Right kidney (tissue), 9 donors: ENCODE measurements around the gene SLC22A31.
"Not testable (repeated sequence)": the region's sequence is repeated elsewhere in the genome, so short reads cannot be mapped to it uniquely, and the experiment has no call there.

Source experiments
- DNase-seq: peaks from one replicate; pipeline ENCODE4 v3.0.0-alpha.2; 2016
- long read RNA-seq, 8 donors: transcript quantifications; one replicate each; lab custom pipeline, GENCODE V29; 2026

The SLC22A31 gene
- long read RNA-seq, donor 1, partial matches to known transcripts = 0 of 1 reads
- long read RNA-seq, donor 1, other reads (novel, unspliced or antisense) = 0 of 1 reads
- long read RNA-seq, donor 2 = 0 reads
- long read RNA-seq, donor 3 = 0 reads
- long read RNA-seq, donor 4 = 0 reads
- long read RNA-seq, donor 5 = 0 reads
- long read RNA-seq, donor 6, partial matches to known transcripts = 13 of 13 reads
- long read RNA-seq, donor 6, other reads (novel, unspliced or antisense) = 0 of 13 reads
- long read RNA-seq, donor 7 = 0 reads
- long read RNA-seq, donor 8 = 0 reads

DNA sequence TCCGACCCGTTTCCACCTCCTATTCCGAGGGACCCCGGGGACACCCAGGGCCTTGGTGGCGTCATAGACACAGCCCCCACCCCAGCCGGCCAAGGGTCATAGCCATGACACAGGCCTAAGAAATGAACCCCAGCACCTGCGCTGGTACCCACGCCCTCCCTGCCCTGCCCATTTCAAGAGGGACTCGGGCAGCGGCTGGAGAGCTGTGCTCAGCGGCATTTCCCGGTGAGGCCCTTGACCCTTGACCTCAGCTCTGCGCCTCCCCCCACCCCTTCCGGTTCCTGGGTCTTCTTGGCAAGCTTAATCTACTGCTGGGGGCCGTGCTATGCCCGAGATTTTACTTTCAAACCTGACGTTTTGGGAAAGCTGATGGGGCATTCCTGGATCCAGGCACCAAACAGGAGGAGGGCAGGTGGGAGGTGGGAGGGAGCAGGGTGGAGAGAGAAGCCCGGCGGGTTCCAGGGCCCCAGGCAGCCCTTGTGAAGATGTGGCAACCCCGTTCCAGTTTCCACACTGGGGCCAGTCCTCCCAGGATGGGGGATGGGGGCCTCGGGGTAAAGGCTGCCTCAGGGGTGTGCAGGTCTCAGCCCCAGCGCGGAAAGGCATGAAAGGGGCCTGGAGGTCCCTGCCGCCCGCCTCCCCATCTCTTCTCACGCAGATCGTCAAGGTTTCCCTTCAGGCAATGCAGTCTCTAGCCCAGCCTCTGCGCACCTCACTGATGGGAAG is at the start of gene SLC22A31:
SLC22A31 (minus strand) TSS at position 414 of the 726 bp plus-strand sequence; CDS start at position 378, 36 bp downstream.
- DNase-seq = no peak

DNA sequence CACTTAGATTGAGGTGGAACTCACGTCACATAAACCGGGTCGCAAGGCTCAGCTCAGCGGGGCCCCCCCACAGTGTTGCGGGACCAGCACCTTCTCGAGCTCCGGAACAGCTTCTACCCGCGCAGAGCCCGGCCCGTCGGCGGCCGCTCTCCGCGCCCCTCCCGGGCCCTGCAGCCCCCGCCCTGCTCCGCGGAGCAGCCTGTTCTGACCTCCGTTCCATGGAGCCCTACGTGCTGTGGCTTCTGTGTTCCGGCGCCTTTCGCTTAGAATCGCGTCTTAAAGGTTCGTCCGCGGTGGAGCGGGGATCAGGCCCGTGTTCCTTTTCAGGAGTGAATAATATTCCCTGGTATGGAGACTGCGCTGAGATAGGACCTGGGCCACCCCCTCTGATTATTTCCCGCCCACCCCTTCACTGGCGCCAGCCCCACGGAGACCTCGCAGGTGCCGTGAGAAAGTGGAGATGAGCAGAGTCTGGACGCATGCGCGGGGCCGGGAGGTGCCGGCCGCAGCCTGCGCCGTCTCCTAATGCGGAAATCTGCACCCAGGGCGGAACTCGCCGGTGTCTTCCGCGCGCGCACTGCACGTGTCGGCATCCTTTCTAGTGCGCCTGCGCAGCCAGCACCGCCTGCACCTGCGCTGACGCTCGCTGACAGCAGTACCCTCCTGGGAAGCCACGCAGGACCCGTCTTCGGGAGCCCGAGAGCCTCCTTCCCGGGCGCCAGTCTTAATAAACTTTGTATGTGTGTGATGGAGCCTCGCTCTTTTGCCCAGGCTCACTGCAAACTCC is 48.1 kb upstream of the SLC22A31 start:
- peak; percentile 29 for DNase-seq

DNA sequence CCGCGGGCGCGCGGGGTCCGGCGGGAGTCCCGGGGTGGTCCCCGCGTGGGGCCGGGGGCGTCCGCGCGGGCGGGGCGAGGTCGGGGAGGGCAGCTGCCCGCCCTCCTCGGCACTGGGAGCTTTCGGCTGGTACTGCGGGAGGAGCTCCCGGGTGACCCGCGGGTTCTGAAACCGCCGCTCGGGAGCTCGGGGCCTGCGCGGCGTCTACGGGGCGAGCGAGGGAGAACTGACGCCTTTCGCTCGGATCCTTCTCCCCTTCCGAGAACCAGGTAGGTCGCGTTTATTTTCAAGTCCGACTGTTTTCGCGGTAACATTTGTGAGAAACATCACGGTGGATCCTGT is 47.4 kb upstream of the SLC22A31 start:
- peak; percentile 49 for DNase-seq

DNA sequence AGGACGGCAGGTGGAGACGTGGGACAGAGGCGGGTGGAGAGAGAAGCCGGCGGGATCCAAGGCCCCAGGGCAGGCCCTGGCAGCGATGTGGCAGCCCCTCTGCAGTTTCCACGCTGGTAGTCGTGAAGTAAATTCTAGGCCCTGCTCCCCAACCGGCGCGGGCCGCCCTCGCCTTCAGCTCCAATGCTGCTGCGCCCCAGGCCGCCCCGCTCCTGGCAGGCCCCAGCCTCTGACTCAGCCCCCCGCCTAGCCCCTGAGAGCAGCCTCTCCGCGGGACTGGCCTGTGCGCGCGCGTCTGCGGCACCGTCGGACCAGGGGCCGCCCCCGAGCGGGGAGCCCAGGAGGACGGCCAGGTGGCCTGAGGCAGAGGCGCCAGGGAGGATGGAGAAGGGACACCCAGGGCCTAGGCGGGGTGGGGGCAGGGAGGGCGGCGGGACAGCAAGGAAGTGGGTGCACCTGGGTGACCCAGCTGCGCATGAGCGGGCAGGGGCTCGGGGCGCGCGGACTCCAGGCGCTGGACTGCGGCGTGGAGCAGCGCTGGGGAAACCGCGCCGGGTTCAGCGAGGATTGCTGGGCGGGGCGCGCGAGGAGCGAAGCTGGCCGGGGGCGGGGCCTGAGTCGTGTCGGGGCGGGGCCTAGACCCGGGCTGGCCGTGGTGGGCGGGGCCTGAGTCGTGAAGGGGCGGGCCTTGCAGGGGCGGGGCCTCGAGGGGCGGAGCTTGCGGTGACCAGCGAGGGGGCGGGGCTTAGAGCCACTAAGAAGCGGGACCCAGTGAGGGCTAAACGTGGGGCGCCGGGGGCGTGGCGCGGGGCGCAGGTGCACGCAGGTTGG is 46.8 kb upstream of the SLC22A31 start:
- peak; percentile 54 for DNase-seq

DNA sequence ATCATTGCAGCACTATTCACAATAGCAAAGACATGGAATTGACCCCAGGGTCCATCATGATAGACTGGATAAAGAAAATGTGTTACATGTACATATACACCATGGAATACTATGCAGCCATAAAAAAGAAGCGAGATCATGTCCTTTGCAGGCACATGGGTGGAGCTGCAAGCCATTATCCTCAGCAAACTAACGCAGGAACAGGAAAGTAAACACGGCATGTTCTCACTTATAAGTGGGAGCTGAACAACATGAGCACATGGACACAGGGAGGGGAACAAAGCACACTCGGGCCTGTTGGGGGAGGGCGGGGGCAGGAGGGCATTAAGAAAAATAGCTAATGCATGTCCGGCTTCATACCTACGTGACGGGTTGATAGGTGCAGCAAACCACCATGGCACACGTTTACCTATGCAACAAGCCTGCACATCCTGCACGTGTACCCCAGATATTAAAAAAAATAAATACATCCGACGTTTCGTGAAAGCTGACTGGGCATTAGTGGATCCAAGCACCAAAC is 46.1 kb upstream of the SLC22A31 start:
- DNase-seq = no peak

DNA sequence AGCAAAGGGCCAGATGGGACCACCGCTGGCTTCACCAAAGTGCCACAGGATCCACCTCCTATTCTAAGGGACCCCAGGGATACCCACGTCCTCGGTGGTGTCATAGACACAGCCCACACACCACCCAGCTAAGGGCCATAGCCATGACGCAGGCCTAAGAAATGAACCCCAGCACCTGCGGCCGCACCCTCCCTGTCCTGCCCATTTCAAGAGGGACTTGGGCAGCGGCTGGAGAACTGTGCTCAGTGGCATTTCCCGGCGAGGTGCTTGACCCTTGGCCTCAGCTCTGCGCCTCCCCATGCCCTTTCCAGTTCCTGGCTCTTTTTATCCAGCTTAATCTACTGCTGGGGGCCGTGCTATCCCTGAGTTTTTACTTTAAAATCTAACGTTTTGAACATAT is 44.4 kb upstream of the SLC22A31 start:
- no peak for DNase-seq

DNA sequence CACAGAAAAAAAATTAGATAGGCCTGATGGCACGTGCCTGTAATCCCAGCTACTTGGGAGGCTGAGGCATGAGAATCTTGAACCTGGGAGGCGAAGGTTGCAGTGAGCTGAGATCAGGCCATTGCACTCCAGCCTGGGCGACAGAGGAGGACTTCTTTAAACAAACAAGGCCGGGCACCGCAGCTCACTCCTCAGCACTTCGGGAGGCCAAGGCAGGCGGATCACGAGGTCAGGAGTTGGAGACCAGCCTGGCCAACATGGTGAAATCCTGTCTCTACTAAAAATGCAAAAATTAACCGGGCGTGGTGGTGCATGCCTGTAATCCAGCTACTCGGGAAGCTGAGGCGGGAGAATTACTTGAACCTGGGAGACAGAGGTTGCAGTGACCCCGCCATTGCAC is 43.9 kb upstream of the SLC22A31 start:
- not testable (repeated sequence) for DNase-seq

DNA sequence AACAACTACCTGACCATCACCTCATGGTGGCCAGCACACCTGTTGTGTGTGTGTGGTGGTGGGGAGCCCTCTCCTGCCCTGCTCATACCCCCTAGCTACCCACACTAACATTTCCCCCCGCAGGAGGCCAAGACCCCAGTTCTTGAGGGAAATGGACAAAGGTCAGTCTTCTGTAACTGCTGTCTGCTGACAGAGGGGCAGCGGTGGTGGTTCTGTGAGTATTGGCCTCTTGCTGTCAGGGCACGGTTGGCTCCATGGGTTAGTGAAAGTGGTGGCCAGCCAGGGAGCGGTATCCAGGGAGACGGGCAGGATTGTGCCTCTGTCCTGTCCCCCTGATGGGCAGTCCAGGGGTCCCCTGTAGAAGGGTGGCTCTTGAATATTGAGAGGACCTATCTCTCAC is 43.3 kb upstream of the SLC22A31 start:
- DNase-seq = no peak

DNA sequence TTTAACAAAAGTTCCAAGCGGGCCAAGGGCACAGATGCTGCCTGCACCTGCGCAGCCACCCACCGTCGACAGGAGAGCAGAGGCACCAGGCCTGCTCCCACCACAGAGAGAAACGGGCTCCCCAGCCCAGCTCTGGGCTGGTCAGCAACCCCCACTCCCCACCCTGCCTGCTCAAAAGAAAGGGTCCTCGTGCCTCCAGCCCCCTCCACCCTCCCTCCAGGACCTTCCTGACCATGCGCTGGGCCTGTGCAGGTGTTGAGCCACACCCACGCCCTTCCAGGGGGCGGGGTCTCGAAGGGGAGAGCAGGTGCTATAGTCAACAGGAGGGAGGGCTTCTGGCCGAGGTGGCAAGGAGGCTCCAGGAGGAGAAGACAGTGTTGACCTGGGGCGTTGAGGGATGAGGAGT is 42.5 kb upstream of the SLC22A31 start:
- no peak for DNase-seq

DNA sequence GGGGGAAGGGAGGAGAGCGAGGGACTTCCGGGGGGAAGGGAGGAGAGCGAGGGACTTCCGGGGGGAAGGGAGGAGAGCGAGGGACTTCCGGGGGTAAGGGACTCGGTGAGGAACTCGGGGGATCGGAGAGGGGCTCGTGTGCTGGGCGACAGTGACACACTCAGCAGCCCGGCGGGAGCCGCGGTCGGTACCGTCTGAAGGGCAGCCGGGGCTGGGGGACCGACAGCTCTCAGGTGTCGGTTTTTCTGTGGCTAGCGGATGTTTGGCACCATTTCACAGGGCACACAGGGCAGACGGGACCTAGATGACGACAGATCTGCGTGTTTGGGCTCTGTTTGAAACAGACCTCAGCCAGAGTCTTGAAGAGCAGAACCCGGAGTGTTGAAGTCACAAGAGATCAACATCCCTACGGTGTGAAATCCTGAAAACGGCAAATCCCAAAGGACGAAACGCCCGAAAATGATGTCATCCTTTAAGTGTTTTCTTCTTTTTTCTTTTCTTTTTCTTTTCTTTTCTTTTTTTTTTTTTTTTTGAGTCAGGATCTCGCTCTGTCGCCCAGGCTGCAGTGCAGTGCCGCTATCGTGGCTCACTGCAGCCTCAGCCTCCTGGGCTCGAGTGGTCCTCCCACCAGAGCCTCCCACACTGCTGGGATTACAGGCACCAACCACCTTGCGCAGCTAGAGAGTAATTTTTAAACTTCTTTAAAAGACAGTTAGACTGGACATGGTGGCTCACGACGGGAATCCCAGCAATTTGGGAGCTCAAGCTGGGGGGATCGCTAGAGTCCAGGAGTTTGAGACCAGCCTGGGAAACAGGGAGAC is 41.1 kb upstream of the SLC22A31 start:
- DNase-seq = peak; percentile 92

DNA sequence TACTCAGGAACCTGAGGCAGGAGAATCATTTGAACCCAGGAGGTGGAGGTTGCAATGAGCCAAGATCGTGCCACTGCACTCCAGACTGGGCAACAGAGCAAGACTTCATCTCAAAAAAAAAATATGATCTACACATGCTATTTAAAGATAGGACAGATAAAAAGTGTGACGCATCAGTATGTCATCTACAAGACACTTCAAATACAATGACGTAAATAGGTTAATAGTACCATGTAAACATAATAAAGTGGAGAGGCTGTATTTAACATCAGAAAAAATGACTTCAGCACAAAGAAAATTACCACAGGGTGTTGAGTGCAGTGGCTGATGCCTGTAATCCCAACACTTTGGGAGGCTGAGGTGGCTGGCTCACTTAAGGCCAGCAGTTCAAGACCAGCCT is 37.4 kb upstream of the SLC22A31 start:
- no peak for DNase-seq

DNA sequence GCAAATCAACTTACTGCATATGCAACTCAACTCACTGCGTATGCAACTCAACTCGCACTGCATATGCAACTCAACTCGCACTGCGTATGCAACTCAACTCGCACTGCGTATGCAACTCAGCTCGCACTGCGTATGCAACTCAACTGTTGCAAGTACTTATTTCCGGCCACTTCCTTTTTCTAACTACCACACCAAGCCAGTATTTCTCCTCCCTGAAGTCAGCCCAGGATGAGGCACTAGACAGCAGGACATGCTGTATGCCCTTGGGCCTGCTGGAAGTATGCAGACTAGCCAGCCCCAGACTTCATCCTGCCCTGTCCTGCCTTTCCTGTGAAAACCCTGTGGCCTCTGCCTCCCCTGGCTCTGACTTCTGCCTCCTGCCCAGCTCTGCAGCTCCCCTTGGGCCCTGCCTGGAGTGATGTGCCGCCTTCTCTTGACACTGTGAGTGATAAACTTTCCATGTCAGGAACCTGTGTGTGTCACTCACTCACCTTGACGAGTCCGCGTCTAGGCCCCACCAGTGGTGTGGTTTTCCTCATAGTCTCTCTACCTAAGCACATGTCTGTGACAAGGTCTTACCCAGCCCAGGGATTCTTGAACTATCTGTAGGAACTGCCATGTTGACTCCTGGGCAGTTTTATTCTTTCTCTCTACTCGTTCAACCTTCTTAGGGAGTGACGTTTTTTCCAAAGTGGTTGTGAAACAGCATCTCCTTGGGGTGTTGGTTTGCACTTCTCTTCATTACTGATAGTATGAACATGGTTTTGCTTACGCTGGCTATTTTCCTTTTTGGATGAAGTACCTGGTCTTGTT is 33.5 kb upstream of the SLC22A31 start:
- no peak for DNase-seq

DNA sequence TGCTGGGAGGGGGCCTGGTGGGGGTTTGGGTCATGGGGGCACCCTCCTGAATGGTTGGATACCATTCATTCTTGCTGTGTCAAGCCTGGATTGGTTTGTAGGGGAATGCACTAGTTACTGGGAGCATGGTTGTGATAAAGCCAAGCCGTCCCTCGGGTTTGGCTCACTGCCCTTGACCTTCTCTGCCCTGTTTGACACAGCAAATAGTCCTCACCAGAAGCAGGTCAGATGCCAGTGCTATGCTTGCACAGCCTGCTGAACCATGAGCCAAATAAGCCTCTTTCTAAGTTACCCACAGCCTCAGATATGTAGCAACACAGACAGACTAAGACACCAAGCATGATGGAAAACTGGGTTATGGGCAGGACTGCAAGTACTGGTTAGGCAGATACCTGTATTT is 31.8 kb upstream of the SLC22A31 start:
- DNase-seq = no peak

DNA sequence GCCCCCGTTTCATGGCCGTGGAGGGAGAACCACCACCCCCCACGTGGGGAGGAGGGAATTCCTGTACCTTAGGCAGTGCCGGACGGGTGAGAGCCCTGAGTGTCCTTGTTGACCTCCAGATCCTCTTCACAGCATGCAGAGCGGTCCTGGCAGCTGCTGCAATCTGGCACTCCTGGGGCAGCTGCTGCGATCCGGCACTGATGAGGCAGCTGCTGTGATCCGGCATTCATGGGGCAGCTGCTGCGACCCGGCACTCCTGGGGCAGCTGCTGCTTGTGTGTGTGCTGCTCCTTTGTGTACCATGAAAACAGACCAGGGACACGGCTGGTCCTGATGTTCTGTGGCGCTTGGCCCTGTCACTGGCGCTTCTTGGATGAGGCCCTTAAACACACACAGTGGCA is 29.9 kb upstream of the SLC22A31 start:
- no peak for DNase-seq

DNA sequence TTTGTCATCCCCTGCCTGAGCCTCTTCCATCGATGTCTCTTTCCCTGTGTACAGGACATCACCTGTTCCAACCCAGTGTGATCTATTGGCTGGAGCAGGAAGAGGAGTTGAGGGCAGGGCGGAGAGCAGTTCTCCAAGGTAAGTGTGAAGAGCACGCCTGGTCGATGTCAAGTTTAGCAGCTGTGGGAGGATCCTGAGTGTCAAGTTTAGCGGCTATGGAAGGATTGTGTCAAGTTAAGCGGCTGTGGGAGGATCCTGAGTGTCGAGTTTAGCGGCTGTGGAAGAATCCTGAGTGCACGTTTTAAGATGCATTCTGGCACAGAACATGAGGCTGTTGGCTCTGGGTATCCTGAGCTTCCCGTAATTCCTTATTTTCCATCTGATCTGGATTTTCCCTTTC is 24.3 kb upstream of the SLC22A31 start:
- DNase-seq = no peak

DNA sequence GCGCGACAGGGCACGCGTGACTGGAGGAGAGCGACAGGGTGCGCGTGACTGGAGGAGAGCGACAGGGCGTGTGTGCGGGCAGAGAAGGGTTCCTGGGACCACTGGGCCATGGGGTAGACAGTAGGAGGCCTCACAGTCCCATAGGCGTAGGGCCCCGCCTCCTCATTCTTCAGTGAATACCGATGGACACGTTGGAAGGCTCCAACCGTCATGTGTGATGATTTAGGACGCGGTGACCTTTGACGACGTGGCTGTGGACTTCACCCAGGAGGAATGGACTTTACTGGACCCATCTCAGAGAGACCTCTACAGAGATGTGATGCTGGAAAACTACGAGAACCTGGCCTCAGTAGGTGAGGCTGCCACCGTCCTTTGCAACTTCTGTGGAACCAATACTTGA is 22.6 kb upstream of the SLC22A31 start:
- DNase-seq = no peak

DNA sequence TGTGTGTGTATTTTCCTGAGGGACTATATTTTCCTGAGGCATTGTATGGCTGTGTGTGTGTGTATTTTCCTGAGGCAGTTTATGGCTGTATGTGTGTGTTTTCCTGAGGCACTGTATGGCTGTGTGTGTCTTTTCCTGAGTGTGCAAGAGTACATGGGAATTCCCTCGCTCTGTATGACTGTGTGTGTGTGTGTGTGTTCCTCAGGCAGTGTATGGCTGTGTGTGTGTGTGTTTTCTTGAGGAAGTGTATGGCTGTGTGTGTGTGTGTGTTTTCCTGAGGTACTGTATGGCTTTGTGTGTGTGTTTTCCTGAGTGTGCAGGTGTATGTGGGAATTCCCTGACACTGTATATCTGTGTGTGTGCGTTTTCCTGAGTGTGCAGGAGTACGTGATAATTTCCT is 21.3 kb upstream of the SLC22A31 start:
- DNase-seq = no peak

DNA sequence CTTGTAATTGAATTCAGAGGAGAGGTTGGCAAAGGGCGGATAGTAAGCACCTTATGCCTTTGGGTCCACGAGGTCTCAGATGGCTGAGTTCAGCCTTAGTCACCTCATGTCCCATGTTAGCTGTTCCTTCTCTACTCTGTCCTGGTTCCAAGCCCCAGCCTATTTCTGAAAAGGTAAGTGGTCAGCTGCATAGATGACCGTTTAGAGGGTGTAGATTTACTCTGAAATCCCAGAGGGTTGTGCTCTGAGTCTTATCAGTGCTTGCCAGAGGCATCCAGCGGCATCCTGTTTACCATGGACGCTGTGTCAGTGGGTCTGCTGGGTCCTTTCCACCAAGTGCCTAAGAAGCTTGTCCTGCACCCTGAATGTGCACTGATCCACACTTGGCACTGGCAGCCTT is 19.0 kb upstream of the SLC22A31 start:
- no peak for DNase-seq

DNA sequence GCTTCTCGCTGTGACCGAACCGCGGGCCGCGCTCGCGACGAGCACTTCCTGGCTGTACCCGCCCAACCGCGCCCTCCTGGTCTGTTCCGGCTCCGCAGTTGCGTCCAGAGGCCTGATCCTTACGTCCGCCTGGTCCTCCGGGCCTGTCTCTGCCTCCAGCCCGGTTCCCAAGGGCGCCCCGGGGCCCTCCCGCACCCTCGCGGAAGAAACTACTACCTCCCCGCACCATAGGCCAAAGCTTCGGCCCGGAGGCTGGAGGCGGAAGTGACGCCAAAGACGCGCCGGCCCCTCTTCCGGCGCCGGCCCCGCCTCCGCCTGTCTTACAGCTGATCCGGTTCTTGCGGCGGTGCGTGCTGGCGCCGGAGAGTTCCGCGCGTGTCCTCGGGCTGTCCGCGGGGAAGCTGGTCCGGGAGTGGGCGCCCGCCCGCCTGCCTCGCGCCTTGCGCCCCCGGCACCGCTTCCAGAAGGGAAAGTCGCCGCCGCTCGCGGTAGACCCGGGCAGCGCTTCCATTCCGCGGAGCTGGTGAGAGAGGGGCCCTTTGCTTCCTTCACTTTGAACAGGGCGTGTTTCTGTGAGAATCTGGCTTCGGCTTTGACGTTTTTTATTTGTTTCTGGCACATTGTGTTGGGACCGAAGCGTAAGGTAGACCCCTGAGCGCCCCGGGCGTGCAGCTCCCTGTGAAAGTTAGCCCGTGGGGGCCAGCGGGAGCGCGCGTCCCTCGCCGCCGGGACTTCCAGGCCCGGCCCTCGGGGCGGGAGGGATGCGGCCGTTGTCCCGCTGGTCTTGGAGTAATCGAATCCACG is 17.3 kb upstream of the SLC22A31 start, which contains the start of gene ZNF778:
ZNF778 (plus strand) TSS at position 316 of the 804 bp plus-strand sequence. CDS start 3,425 bp downstream, outside the sequence.
- DNase-seq = peak; percentile 94

DNA sequence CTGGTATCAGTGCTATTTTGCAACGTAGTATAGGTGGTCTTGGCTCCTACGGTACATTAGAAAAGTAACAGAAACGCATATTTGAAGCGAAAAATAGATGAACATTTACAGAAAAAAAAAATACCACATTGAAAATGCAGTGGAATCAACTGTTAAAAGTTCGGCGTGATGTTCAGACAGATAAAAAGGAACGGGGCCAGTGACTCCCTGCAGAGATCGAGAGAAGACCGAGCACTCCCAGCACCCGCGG is 16.7 kb upstream of the SLC22A31 start:
- no peak for DNase-seq
